HFFc6 (cell line): ENCODE measurements around the gene PLEKHA7. TPM values are rescaled to one million over a fixed set of nuclear protein-coding genes. Genes with fewer than 3 reads are reported as not detected.

ENCODE experiments used
- DNase-seq: peaks from one replicate; pipeline ENCODE4 v3.0.0-alpha.2; 2018
- H3K27ac Mint-ChIP-seq: 2 replicates; pipeline ENCODE4 v1.8.0; 2020; ENCODE audit warnings: mild to moderate bottlenecking, mixed read lengths
- H3K27me3 Mint-ChIP-seq: 2 replicates; pipeline ENCODE4 v1.8.0; 2021; ENCODE audit warnings: mild to moderate bottlenecking, moderate library complexity, mixed read lengths; ENCODE audit not compliant: insufficient read depth
- H3K36me3 Mint-ChIP-seq: 2 replicates; pipeline ENCODE4 v1.8.0; 2021; ENCODE audit warnings: low read depth, mixed read lengths
- H3K4me1 Mint-ChIP-seq: 2 replicates; pipeline ENCODE4 v1.8.0; 2020; ENCODE audit warnings: low read depth, mixed read lengths
- H3K4me3 Mint-ChIP-seq: 2 replicates; pipeline ENCODE4 v1.8.0; 2020; ENCODE audit warnings: mild to moderate bottlenecking, moderate library complexity, mixed read lengths
- H3K9me3 Mint-ChIP-seq: 2 replicates; pipeline ENCODE4 v1.8.0; 2020; ENCODE audit warnings: mild to moderate bottlenecking, mixed read lengths
- total RNA-seq, 6 experiments: library from RNA; stranded (reverse); fragmentation: NEBNext Ultra II Directional; extraction: Animal tissue kit (Norgen Biotek cat#: 25700); gene quantifications; 2 replicates in 1 of 6; 3 replicates in 5 of 6; pipeline ENCODE4 v1.2.3, GENCODE V29; 2021
- TF ChIP-seq, protein P1 (sequence below): fragments of 200-600 bp; sonication (generic); IDR thresholded peaks from 2 replicates; pipeline ENCODE4 v1.5.0; 2021; ENCODE audit warnings: antibody characterized with exemption, mild to moderate bottlenecking

PLEKHA7 gene
- total RNA-seq, 6 experiments from 2014 or later, result 0.07 to 0.24 (median 0.08) TPM; not detected in 3

DNA sequence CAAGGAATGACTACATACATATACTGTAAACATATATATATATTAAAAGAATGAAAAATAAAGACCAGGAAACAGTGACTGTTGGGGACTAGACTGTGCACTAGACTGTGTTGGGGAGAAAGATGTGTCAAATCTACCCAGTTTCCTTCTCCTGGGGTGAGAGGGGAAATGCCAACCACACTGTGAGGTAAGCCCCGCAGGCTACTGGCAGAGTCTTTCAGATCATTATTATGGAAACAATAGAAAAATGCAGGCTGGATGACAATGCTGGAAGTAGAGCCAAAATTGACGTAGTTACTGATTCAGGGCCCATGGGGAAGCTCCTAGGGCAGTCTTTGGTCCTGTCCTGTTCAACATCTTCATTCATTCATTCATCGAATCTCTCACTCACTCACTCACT, 174.4 kb downstream of the PLEKHA7 start:
- no peaks in the 10 kb centered on the region for H3K36me3 Mint-ChIP-seq
- TF ChIP-seq, protein P1, sequence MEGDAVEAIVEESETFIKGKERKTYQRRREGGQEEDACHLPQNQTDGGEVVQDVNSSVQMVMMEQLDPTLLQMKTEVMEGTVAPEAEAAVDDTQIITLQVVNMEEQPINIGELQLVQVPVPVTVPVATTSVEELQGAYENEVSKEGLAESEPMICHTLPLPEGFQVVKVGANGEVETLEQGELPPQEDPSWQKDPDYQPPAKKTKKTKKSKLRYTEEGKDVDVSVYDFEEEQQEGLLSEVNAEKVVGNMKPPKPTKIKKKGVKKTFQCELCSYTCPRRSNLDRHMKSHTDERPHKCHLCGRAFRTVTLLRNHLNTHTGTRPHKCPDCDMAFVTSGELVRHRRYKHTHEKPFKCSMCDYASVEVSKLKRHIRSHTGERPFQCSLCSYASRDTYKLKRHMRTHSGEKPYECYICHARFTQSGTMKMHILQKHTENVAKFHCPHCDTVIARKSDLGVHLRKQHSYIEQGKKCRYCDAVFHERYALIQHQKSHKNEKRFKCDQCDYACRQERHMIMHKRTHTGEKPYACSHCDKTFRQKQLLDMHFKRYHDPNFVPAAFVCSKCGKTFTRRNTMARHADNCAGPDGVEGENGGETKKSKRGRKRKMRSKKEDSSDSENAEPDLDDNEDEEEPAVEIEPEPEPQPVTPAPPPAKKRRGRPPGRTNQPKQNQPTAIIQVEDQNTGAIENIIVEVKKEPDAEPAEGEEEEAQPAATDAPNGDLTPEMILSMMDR, result no peak
- no peak overlapping the region for H3K27ac Mint-ChIP-seq
- no peaks in the 10 kb centered on the region for H3K4me1 Mint-ChIP-seq
- no peak overlapping the region for H3K4me3 Mint-ChIP-seq
- H3K9me3 Mint-ChIP-seq, result no peaks in the 10 kb centered on the region
- peaks cover 5% of the 10 kb centered on the region for H3K27me3 Mint-ChIP-seq
- no peak for DNase-seq

DNA sequence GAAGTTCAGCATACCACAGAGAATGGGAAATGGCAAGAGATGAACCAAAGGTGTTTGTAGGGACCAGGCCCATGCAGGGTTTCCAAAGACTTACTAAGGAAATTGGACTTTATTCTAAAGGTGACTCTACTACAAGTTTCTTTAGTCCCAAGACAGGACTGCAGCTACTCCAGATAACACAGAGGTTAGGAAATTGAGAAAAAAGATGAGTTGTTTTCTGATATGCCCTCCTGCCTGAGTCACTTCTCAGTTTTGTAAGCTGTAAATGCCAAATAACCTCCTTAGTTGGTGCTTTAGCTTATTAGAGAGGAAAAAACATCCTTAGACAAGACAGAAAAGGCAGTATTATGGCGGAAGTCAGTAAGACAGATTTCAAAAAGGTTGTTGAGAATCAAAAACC, 179.8 kb downstream of the PLEKHA7 start:
- no peaks in the 10 kb centered on the region for H3K4me1 Mint-ChIP-seq
- no peaks in the 10 kb centered on the region for H3K36me3 Mint-ChIP-seq
- no peak overlapping the region for H3K27ac Mint-ChIP-seq
- TF ChIP-seq, protein P1, result no peak
- DNase-seq, result no peak
- H3K9me3 Mint-ChIP-seq, result no peaks in the 10 kb centered on the region
- no peak overlapping the region for H3K4me3 Mint-ChIP-seq
- H3K27me3 Mint-ChIP-seq, result peaks cover 19% of the 10 kb centered on the region

DNA sequence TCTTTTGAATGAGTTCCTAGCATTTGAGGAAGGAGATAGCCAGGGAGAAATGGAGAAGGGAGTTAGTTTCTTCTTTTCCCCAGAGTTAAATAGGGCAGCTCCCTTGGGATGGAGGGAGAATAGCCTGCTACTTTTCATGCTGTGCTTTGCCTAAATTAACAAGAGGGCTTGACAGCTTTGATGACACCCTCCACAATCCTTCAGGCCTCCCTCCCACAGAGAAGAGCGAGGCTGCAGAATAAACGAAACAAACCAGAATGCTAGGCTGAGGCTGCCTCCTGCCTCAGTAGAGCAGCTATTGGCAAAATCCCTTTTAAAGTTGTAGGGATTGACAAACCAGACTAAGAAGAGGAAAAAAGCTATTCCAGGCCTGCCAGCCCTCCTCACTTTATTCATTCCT, 181.2 kb downstream of the PLEKHA7 start:
- TF ChIP-seq, protein P1, result no peak
- Mint-ChIP-seq H3K27me3 (peaks cover 23% of the 10 kb centered on the region), H3K27ac (no peak overlapping the region)

DNA sequence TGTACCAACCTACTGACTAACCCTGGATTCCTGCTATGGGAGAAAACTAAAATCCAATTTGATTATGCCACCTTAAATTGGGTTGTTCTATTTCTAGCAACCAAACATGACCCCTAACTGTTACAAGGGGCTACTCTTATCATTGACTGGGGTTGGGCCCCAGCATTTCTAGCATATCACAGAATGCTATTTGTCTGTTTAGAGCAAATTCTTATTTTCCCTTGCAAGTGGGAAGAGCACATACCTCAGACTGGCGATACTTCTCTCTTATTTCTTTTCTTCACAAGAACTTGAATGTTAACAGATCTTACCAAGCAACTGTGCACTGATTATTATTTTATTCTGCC, 182.0 kb downstream of the PLEKHA7 start:
- Mint-ChIP-seq H3K4me1 (no peaks in the 10 kb centered on the region), H3K9me3 (no peaks in the 10 kb centered on the region), H3K27ac (no peak overlapping the region), H3K36me3 (no peaks in the 10 kb centered on the region), H3K27me3 (peaks cover 25% of the 10 kb centered on the region), H3K4me3 (no peak overlapping the region)
- TF ChIP-seq, protein P1, result no peak
- DNase-seq, result no peak

More for the DNA sequence above, 181.2 kb downstream of the PLEKHA7 start:
- no peaks in the 10 kb centered on the region for H3K9me3 Mint-ChIP-seq
- no peaks in the 10 kb centered on the region for H3K4me1 Mint-ChIP-seq
- H3K36me3 Mint-ChIP-seq, result no peaks in the 10 kb centered on the region
- no peak overlapping the region for H3K4me3 Mint-ChIP-seq
- DNase-seq, result no peak

DNA sequence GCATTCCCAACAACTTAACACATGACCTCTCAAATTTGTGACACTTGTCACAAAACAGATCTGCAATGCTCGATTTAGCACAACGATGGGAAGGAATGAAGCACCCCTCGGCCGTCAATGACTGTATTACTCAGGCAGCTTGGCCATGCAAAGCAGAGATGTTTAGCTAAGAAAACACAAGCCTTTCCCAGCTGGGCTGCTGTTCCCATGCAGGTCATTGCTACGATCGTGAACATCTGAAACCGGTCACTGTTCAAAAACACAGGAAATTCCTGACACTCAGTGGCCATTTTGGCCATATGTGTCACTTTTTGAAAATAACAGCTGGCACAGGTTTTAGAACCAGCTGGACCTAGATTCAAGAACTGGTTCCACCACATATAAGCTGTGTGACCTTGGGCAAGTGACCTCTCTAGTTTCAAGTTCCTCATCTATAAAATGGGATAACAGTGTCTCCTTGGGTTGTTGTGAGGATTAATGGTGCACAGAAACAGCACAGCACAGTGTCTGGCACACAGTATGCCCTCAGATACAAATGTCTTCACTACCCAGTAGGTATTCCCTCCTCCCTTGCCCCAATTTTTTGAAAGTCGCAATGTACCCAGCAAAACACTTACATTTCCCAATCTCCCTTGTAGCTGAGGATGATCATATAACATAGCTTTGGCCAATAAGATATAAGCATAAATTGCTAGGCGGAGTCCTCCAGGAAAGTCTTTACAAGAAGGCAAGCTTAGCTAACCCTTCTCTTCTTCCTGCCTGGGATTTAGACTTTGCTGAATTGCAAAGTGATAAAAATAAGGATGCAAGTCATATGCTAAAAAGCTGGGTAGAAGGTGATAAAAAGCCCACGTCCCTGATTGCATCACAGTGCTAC, 182.7 kb downstream of the PLEKHA7 start:
- Mint-ChIP-seq H3K27me3 (peaks cover 29% of the 10 kb centered on the region), H3K27ac (no peak overlapping the region), H3K4me3 (no peak overlapping the region), H3K36me3 (no peaks in the 10 kb centered on the region), H3K4me1 (no peaks in the 10 kb centered on the region), H3K9me3 (no peaks in the 10 kb centered on the region)
- no peak for DNase-seq
- TF ChIP-seq, protein P1, result no peak
